Activated CD8-positive, alpha-beta T cell treated with anti-CD3 and anti-CD28 coated beads for 36 hours (primary cell): Measurements from ENCODE around the gene CABP4. TPM values are rescaled to one million over a fixed set of nuclear protein-coding genes. Genes with fewer than 3 reads are reported as not detected.
"Not testable (repeated sequence)": the region's sequence is repeated elsewhere in the genome, so short reads cannot be mapped to it uniquely, and the experiment has no call there.

Source experiments
- ATAC-seq: fragments of 200-7000 bp; cut with Tn5 transposase; one replicate; pipeline ENCODE4 v1.10.0; 2021; ENCODE audit warnings: mild to moderate bottlenecking, moderate library complexity
- CTCF ChIA-PET: fragments of 350-600 bp; sonication (Branson Sonifier 250); formaldehyde crosslinking; loops from one replicate; lab custom pipeline; 2021; ENCODE audit warnings: antibody characterized with exemption; lab: Charles Lee
- POLR2A ChIA-PET: fragments of 350-600 bp; sonication (Branson Sonifier 250); formaldehyde crosslinking; loops from one replicate; lab custom pipeline; 2021; ENCODE audit warnings: antibody characterized with exemption; lab: Charles Lee
- DNase-seq: peaks from one replicate; pipeline ENCODE4 v3.0.0-alpha.2; 2020
- H3K27ac Mint-ChIP-seq: one replicate; pipeline ENCODE4 v1.8.0; 2021; ENCODE audit warnings: mild to moderate bottlenecking, mixed read lengths
- H3K27me3 Mint-ChIP-seq: one replicate; pipeline ENCODE4 v1.8.0; 2021; ENCODE audit warnings: mixed read lengths
- H3K36me3 Mint-ChIP-seq: one replicate; pipeline ENCODE4 v1.8.0; 2021; ENCODE audit warnings: low read depth, mixed read lengths
- H3K4me1 Mint-ChIP-seq: one replicate; pipeline ENCODE4 v1.8.0; 2021; ENCODE audit warnings: low read depth, mixed read lengths
- H3K4me3 Mint-ChIP-seq: one replicate; pipeline ENCODE4 v1.8.0; 2021; ENCODE audit warnings: mild to moderate bottlenecking, moderate library complexity, mixed read lengths
- H3K9me3 Mint-ChIP-seq: one replicate; pipeline ENCODE4 v1.8.0; 2021; ENCODE audit warnings: mixed read lengths
- CTCF ChIP-seq: fragments of 200-600 bp; IDR thresholded peaks from one replicate; pipeline ENCODE4 v1.8.0; 2022; ENCODE audit warnings: antibody characterized with exemption, mild to moderate bottlenecking
- intact Hi-C: fragments of 100-400 bp; cut with micrococcal nuclease; formaldehyde crosslinking; loops from one replicate; pipeline ENCODE4 v1.10.0; 2022
- total RNA-seq, 2 experiments: library from RNA; stranded (reverse); gene quantifications; one replicate each; pipeline ENCODE4 v1.2.3, GENCODE V29; 2021

Gene CABP4
- total RNA-seq, 2 experiments from 2014 or later = 0.83 to 1.4 TPM

- H3K27ac Mint-ChIP-seq = no peak overlapping the region
- CTCF ChIA-PET = interaction anchor here (0.7 kb wide), 1 partner anchor 137 kb away, joined by 3 read pairs; no protein-coding TSS in a partner anchor
- no peaks in the 10 kb centered on the region for H3K27me3 Mint-ChIP-seq
These were observed 8.0 kb downstream of the CABP4 start for GRCh38 chr11:67463186-67463585.

GRCh38 chr11:67463680-67464410 is 8.7 kb downstream of the CABP4 start:
- CTCF ChIA-PET = interaction anchor here (0.7 kb wide), 1 partner anchor 136 kb away, joined by 3 read pairs; no protein-coding TSS in a partner anchor
- POLR2A ChIA-PET = interaction anchor here (0.9 to 7.2 kb wide), 2 partner anchors 23 to 27 kb away, joined by 3 to 81 read pairs; partner anchors contain the start of gene AIP
- no peak for TF ChIP-seq CTCF

More at GRCh38 chr11:67463186-67463585, 8.0 kb downstream of the CABP4 start:
- Mint-ChIP-seq H3K4me1 (peaks cover 28% of the 10 kb centered on the region), H3K9me3 (no peaks in the 10 kb centered on the region), H3K36me3 (peaks cover 8% of the 10 kb centered on the region), H3K4me3 (no peak overlapping the region)
- no peak for TF ChIP-seq CTCF
- POLR2A ChIA-PET = interaction anchor here (0.7 to 0.9 kb wide), 2 partner anchors 11 to 26 kb away, joined by 3 read pairs; partner anchors contain the start of gene GPR152
- intact Hi-C loops = no loop called here
- DNase-seq (no peak), ATAC-seq (no peak)

GRCh38 chr11:67464411-67465188 is 9.4 kb downstream of the CABP4 start:
- Mint-ChIP-seq H3K27me3 (no peaks in the 10 kb centered on the region), H3K36me3 (peaks cover 11% of the 10 kb centered on the region), H3K9me3 (no peaks in the 10 kb centered on the region), H3K4me3 (peak overlapping the region; percentile 88), H3K27ac (peak overlapping the region; percentile 93), H3K4me1 (peaks cover 34% of the 10 kb centered on the region)
- TF ChIP-seq CTCF = no peak
- intact Hi-C loops = no loop called here
- ChIA-PET CTCF (interaction anchor here (0.5 to 1.7 kb wide), 3 partner anchors 14 to 113 kb away, joined by 3 to 8 read pairs (median 5); no protein-coding TSS in a partner anchor), POLR2A (interaction anchor here (0.7 to 7.2 kb wide), 12 partner anchors 12 to 119 kb away, joined by 3 to 83 read pairs (median 4); partner anchors contain the start of genes AIP, PPP1CA, PTPRCAP and TBC1D10C)
- peak; percentile 85 for ATAC-seq
- peak; percentile 96 for DNase-seq

More at GRCh38 chr11:67463680-67464410, 8.7 kb downstream of the CABP4 start:
- intact Hi-C loops = no loop called here
- DNase-seq (no peak), ATAC-seq (no peak)
- H3K36me3 Mint-ChIP-seq = peaks cover 11% of the 10 kb centered on the region
- H3K27ac Mint-ChIP-seq = peak overlapping the region; percentile 93
- peak overlapping the region; percentile 88 for H3K4me3 Mint-ChIP-seq
- H3K9me3 Mint-ChIP-seq = no peaks in the 10 kb centered on the region
- H3K4me1 Mint-ChIP-seq = peaks cover 31% of the 10 kb centered on the region
- H3K27me3 Mint-ChIP-seq = no peaks in the 10 kb centered on the region

- no peaks in the 10 kb centered on the region for H3K9me3 Mint-ChIP-seq
- peak overlapping the region; percentile 88 for H3K4me3 Mint-ChIP-seq
- CTCF ChIA-PET = interaction anchor here (0.5 to 1.7 kb wide), 3 partner anchors 13 to 114 kb away, joined by 3 to 8 read pairs (median 5); no protein-coding TSS in a partner anchor
- TF ChIP-seq CTCF = no peak
- POLR2A ChIA-PET = interaction anchor here (0.7 to 7.2 kb wide), 15 partner anchors 12 to 120 kb away, joined by 3 to 83 read pairs (median 4); partner anchors contain the start of genes AIP, PPP1CA, PTPRCAP and RAD9A
- DNase-seq (no peak), ATAC-seq (no peak)
- intact Hi-C loops = no loop called here
- peak overlapping the region; percentile 93 for H3K27ac Mint-ChIP-seq
- peaks cover 34% of the 10 kb centered on the region for H3K4me1 Mint-ChIP-seq
- no peaks in the 10 kb centered on the region for H3K27me3 Mint-ChIP-seq
- H3K36me3 Mint-ChIP-seq = peaks cover 11% of the 10 kb centered on the region
These were observed 10.0 kb downstream of the CABP4 start for GRCh38 chr11:67465189-67465510.

DNA sequence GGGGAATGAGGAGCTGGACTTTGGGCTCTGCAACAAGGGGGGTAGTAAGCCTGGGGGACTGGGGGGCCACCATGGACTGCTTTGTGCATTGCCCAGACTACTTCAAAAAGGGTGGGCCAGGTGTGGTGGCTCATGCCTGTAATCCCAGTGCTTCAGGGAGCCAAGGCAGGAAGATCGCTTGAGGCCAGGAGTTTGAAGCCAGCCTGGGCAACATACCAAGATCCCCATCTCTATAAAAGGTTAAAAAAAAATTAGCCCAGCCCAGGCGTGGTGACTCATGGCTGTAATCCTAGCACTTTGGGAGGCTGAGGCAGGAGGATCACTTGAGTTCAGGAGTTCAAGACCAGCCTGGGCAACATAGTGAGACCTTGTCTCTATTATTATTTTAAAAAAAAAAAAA is 10.4 kb downstream of the CABP4 start:
- CTCF ChIA-PET = interaction anchor here (0.6 to 1.7 kb wide), 3 partner anchors 27 to 114 kb away, joined by 3 to 8 read pairs (median 5); no protein-coding TSS in a partner anchor
- POLR2A ChIA-PET = interaction anchor here (0.8 to 7.2 kb wide), 13 partner anchors 14 to 120 kb away, joined by 3 to 83 read pairs (median 4); partner anchors contain the start of genes AIP, PPP1CA, PTPRCAP and RAD9A
- H3K9me3 Mint-ChIP-seq, ATAC-seq, DNase-seq, H3K27me3 Mint-ChIP-seq, intact Hi-C loops: not testable (repeated sequence)
- peak overlapping the region; percentile 88 for H3K4me3 Mint-ChIP-seq
- H3K4me1 Mint-ChIP-seq = peaks cover 34% of the 10 kb centered on the region
- peaks cover 11% of the 10 kb centered on the region for H3K36me3 Mint-ChIP-seq
- H3K27ac Mint-ChIP-seq = peak overlapping the region; percentile 93
